ENCODE measurements around the gene CRLF1.

DNA sequence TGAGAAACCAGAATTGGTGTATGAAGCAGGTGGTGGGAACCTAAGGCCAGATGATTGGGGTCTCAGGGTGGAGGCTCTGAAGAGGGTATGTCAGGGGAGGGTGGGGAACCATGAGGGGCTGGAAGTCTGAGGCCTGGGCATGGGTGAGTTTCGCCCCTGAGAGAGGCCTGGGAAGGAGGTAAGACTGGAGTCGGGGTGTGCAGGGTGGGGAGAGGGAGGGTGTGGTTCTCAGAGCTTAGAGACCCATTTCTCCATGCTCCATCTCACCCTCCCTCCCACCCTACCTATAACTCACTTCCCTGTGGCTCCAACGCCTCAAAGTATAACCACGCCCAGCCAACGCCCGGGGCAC, 29.2 kb upstream of the CRLF1 start:
- no peak for TF ChIP-seq GATA2 (IDR thresholded peaks at IDR 0.05; ENCODE audit: low read depth, low read length)
- no peak for TF ChIP-seq GATA3 (IDR thresholded peaks at IDR 0.05; ENCODE audit: low read depth, low read length)

Data from SH-SY5Y (cell line).